Uterus (tissue), 4 donors: ENCODE data around the gene C19orf33. TPM values are rescaled to one million over a fixed set of nuclear protein-coding genes. Genes with fewer than 3 reads are reported as not detected.

Source experiments
- DNase-seq, 2 donors: peaks; one replicate each; pipeline ENCODE4 v3.0.0-alpha.2; 2019 to 2020
- H3K27ac ChIP-seq, 2 donors: fragments of 200-600 bp; sonication (generic); 1 replicate in 1 of 2; 2 replicates in 1 of 2; pipeline ENCODE4 v1.5.1; 2016 to 2018
- H3K27me3 ChIP-seq, 2 donors: fragments of 200-600 bp; sonication (generic); one replicate each; pipeline ENCODE4 v1.5.1; 2018 to 2019; ENCODE audit warnings: control low read depth in 1 of 2
- H3K36me3 ChIP-seq, 2 donors: fragments of 200-600 bp; sonication (generic); one replicate each; pipeline ENCODE4 v1.5.1; 2019; ENCODE audit warnings: control low read depth in 1 of 2
- H3K4me1 ChIP-seq, 2 donors: fragments of 200-600 bp; sonication (generic); one replicate each; pipeline ENCODE4 v1.5.1; 2018 to 2019; ENCODE audit warnings: control low read depth in 1 of 2
- H3K4me3 ChIP-seq, 2 donors: fragments of 200-600 bp; sonication (generic); 1 replicate in 1 of 2; 2 replicates in 1 of 2; pipeline ENCODE4 v1.5.1; 2018 to 2019; ENCODE audit warnings: mild to moderate bottlenecking in 1 of 2
- H3K9me3 ChIP-seq, 2 donors: fragments of 200-600 bp; sonication (generic); one replicate each; pipeline ENCODE4 v1.5.1; 2019; ENCODE audit warnings: control low read depth in 1 of 2
- CTCF ChIP-seq, 4 experiments: fragments of 200-600 bp in 2 of 4; fragments of 450-650 bp in 2 of 4; sonication (generic) in 2 of 4; IDR thresholded peaks; one replicate each; pipeline ENCODE4 v1.5.1; 2016 to 2019; ENCODE audit warnings: antibody characterized with exemption in 4 of 4, mild to moderate bottlenecking in 2 of 4, moderate library complexity in 1 of 4
- POLR2A ChIP-seq, 2 donors: fragments of 450-650 bp; IDR thresholded peaks; one replicate each; pipeline ENCODE4 v1.6.1; 2016; ENCODE audit warnings: antibody characterized with exemption in 2 of 2, mild to moderate bottlenecking in 1 of 2, moderate library complexity in 1 of 2
- intact Hi-C: fragments of 100-400 bp; cut with DNase I; formaldehyde crosslinking; loops from one replicate; pipeline ENCODE4 v1.15.1; 2023; ENCODE audit warnings: low total_unique reads
- total RNA-seq, 4 donors: library from RNA; depleted of rRNA in 3 of 4; stranded (reverse); fragments of >200 nt in 3 of 4; gene quantifications; one replicate each; pipeline versions ENCODE4 v1.1.0 to v1.2.4, GENCODE V29; 2014 to 2023
- donor health status: DM: yes; HTN: yes; CAD: no.

Gene C19orf33
- total RNA-seq, 4 donors from 2014 or later, result 2.9 to 15.3 (median 4.1) TPM; not detected in 1

DNA sequence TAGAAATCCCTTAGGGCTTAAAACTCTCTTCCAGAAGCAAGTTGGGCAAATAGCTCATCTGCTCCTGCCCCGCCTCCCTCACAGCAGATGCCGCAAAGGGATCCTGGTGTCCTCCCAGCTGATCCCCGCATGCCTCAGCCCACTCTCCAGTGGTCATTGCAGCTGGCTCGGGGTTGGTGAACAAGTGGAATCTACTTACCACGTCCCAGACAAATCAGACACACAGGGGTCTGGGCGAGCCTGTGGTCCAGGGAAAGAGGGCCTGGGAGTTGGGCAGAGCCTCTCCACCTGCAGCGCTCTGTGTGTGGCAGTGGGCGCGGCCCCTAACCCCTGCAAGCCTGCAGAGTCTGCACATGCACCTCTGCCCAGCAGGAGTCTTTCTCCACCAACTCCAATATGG, 10.8 kb upstream of the C19orf33 start:
- Histone ChIP-seq H3K27ac (no peak overlapping the region), H3K27me3 (no peaks in the 10 kb centered on the region), H3K4me3 (no peak overlapping the region), H3K4me1 (no peaks in the 10 kb centered on the region), H3K36me3 (no peaks in the 10 kb centered on the region), H3K9me3 (no peaks in the 10 kb centered on the region)
- DNase-seq, result no peak
- intact Hi-C loops, result no loop called here
- TF ChIP-seq POLR2A (IDR thresholded peaks at IDR 0.05), result no peak
- TF ChIP-seq CTCF (IDR thresholded peaks at IDR 0.05), result no peak

DNA sequence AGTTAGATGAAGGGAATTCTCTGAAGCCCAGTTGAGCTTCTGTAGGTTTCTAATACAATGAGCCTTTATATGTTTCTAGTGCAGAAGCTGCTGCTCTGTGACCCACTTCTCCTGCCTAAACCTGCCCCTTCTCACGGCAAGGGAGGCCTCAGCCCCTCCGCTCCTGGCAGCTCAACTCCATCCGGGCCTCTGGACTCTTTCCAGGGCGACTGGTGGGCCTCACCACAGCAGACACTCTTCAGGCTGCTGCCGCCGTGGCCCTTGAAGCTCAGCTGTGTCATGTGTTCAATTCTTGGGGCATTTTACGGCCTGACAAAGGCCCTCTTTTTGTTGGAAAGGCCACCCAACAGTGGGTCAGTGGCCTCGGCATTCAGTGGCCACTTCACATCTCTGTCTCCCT, 10.0 kb upstream of the C19orf33 start:
- H3K9me3 ChIP-seq, result no peaks in the 10 kb centered on the region
- no peaks in the 10 kb centered on the region for H3K36me3 ChIP-seq
- H3K4me3 ChIP-seq, result no peak overlapping the region
- no peak overlapping the region for H3K27ac ChIP-seq
- TF ChIP-seq CTCF (IDR thresholded peaks at IDR 0.05), result no peak
- TF ChIP-seq POLR2A (IDR thresholded peaks at IDR 0.05), result no peak
- no peaks in the 10 kb centered on the region for H3K4me1 ChIP-seq
- no peak for DNase-seq
- no peaks in the 10 kb centered on the region for H3K27me3 ChIP-seq
- intact Hi-C loops, result no loop called here

DNA sequence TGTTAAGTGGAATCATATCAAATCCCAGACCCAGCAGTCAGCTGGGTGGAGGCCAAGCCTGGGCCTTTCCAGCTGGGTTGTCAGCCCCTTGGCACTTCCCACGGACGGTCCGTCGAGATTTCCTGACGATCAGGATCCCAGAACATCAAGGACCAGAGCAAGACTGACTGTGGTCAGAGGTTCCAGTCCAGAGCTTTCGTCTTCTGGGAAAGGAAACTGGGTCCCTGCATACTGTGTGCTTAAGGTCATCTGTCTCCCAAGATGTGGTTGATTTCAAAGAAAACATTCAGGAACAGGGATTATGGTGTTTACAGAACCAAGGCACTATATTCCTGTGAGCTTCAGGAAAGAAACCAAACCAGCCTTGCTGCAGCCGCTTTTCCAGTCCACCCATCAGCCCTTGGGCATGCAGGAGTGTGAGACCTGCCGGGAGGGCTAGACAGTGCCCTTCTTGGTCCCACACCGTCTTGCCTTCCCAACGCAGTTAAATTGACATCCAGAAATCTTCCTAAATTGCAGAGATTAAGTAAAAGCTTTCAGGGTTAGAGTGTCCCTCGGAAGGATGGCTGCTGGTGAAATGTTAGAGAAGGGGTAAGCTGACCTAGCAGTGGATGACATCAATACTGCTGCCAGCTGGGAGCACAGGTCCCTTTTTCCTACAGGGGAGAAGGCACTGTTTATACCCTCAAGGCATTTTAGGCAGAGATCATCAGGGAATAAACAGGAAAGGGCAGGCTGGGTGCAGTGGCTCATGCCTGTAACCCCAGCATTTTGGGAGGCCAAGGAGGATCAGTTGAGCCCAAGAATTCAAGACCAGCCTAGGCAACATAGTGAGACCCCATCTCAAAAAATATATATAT, 5.0 kb upstream of the C19orf33 start:
- Histone ChIP-seq H3K4me1 (no peaks in the 10 kb centered on the region), H3K27me3 (no peaks in the 10 kb centered on the region), H3K9me3 (no peaks in the 10 kb centered on the region), H3K36me3 (no peaks in the 10 kb centered on the region), H3K4me3 (no peak overlapping the region), H3K27ac (no peak overlapping the region)
- no peak for DNase-seq
- intact Hi-C loops, result no loop called here
- TF ChIP-seq CTCF (IDR thresholded peaks at IDR 0.05), result no peak
- TF ChIP-seq POLR2A (IDR thresholded peaks at IDR 0.05), result no peak

- intact Hi-C loops, result no loop called here
- DNase-seq, result no peak
- no peak overlapping the region for H3K4me3 ChIP-seq
These were observed 358 bp downstream of the C19orf33 start for GRCh38 chr19:38304352-38304865.

More at GRCh38 chr19:38304352-38304865, 358 bp downstream of the C19orf33 start:
- H3K27me3 ChIP-seq, result no peaks in the 10 kb centered on the region
- no peak overlapping the region for H3K27ac ChIP-seq
- no peaks in the 10 kb centered on the region for H3K4me1 ChIP-seq
- TF ChIP-seq POLR2A (IDR thresholded peaks at IDR 0.05), result no peak
- TF ChIP-seq CTCF (IDR thresholded peaks at IDR 0.05), result no peak
- no peaks in the 10 kb centered on the region for H3K36me3 ChIP-seq
- H3K9me3 ChIP-seq, result no peaks in the 10 kb centered on the region
